Measurements from ENCODE around the gene WDR82. TPM values are rescaled to one million over a fixed set of nuclear protein-coding genes. Genes with fewer than 3 reads are reported as not detected.

WDR82 gene
- total RNA-seq, 1 donor: 58.3 TPM

- DNase-seq (ENCODE audit: insufficient read length, low spot score, missing footprints): no peak
- H3K27ac ChIP-seq (ENCODE audit: low read depth, low read length): no peak overlapping the region
- H3K79me2 ChIP-seq (ENCODE audit: insufficient read depth, low read length): no peaks in the 10 kb centered on the region
- H3K36me3 ChIP-seq (ENCODE audit: insufficient read depth, low read length): no peaks in the 10 kb centered on the region
- no peak overlapping the region for H3K4me3 ChIP-seq (ENCODE audit: insufficient read depth, low read length)
- peak overlapping the region; percentile 10 for H2AFZ ChIP-seq (ENCODE audit: low read length)
- peaks cover 21% of the 10 kb centered on the region for H3K4me1 ChIP-seq (ENCODE audit: insufficient read depth, low read length)
- no peaks in the 10 kb centered on the region for H4K20me1 ChIP-seq (ENCODE audit: insufficient read depth, low read length)
- H3K4me2 ChIP-seq (ENCODE audit: insufficient read depth, low read length): no peak overlapping the region
- H3K27me3 ChIP-seq (ENCODE audit: insufficient read depth, low read length): peaks cover 2% of the 10 kb centered on the region
- no peaks in the 10 kb centered on the region for H3K9me3 ChIP-seq (ENCODE audit: low read depth, low read length)
- TF ChIP-seq CTCF (IDR thresholded peaks at IDR 0.05; ENCODE audit: extremely low read depth, low read depth, low read length): no peak
Observed at GRCh38 chr3:52313188-52313773, 34.8 kb upstream of the WDR82 start.

GRCh38 chr3:52311576-52312119 lies 33.2 kb upstream of the WDR82 start:
- H3K79me2 ChIP-seq (ENCODE audit: insufficient read depth, low read length): no peaks in the 10 kb centered on the region
- no peaks in the 10 kb centered on the region for H3K27me3 ChIP-seq (ENCODE audit: insufficient read depth, low read length)
- no peak for DNase-seq (ENCODE audit: insufficient read length, low spot score, missing footprints)
- H2AFZ ChIP-seq (ENCODE audit: low read length): no peak overlapping the region
- H4K20me1 ChIP-seq (ENCODE audit: insufficient read depth, low read length): no peaks in the 10 kb centered on the region
- H3K4me3 ChIP-seq (ENCODE audit: insufficient read depth, low read length): no peak overlapping the region
- H3K27ac ChIP-seq (ENCODE audit: low read depth, low read length): no peak overlapping the region
- H3K36me3 ChIP-seq (ENCODE audit: insufficient read depth, low read length): no peaks in the 10 kb centered on the region
- TF ChIP-seq CTCF (IDR thresholded peaks at IDR 0.05; ENCODE audit: extremely low read depth, low read depth, low read length): no peak
- H3K4me1 ChIP-seq (ENCODE audit: insufficient read depth, low read length): peaks cover 15% of the 10 kb centered on the region
- H3K4me2 ChIP-seq (ENCODE audit: insufficient read depth, low read length): no peak overlapping the region
- no peaks in the 10 kb centered on the region for H3K9me3 ChIP-seq (ENCODE audit: low read depth, low read length)

GRCh38 chr3:52310861-52311575 lies 32.6 kb upstream of the WDR82 start:
- no peak for TF ChIP-seq CTCF (IDR thresholded peaks at IDR 0.05; ENCODE audit: extremely low read depth, low read depth, low read length)
- Histone ChIP-seq H3K4me3 (ENCODE audit: insufficient read depth, low read length) (no peak overlapping the region), H3K79me2 (ENCODE audit: insufficient read depth, low read length) (no peaks in the 10 kb centered on the region), H3K36me3 (ENCODE audit: insufficient read depth, low read length) (no peaks in the 10 kb centered on the region), H4K20me1 (ENCODE audit: insufficient read depth, low read length) (no peaks in the 10 kb centered on the region), H3K27me3 (ENCODE audit: insufficient read depth, low read length) (no peaks in the 10 kb centered on the region), H3K4me2 (ENCODE audit: insufficient read depth, low read length) (no peak overlapping the region), H3K4me1 (ENCODE audit: insufficient read depth, low read length) (peaks cover 15% of the 10 kb centered on the region), H3K27ac (ENCODE audit: low read depth, low read length) (no peak overlapping the region), H3K9me3 (ENCODE audit: low read depth, low read length) (no peaks in the 10 kb centered on the region), H2AFZ (ENCODE audit: low read length) (no peak overlapping the region)
- DNase-seq (ENCODE audit: insufficient read length, low spot score, missing footprints): no peak

GRCh38 chr3:52308308-52308707 lies 29.9 kb upstream of the WDR82 start:
- H3K27ac ChIP-seq (ENCODE audit: low read depth, low read length): no peak overlapping the region
- no peaks in the 10 kb centered on the region for H3K79me2 ChIP-seq (ENCODE audit: insufficient read depth, low read length)
- no peaks in the 10 kb centered on the region for H3K36me3 ChIP-seq (ENCODE audit: insufficient read depth, low read length)
- no peak overlapping the region for H3K4me3 ChIP-seq (ENCODE audit: insufficient read depth, low read length)
- TF ChIP-seq CTCF (IDR thresholded peaks at IDR 0.05; ENCODE audit: extremely low read depth, low read depth, low read length): no peak
- no peaks in the 10 kb centered on the region for H3K9me3 ChIP-seq (ENCODE audit: low read depth, low read length)
- DNase-seq (ENCODE audit: insufficient read length, low spot score, missing footprints): no peak
- H3K27me3 ChIP-seq (ENCODE audit: insufficient read depth, low read length): no peaks in the 10 kb centered on the region
- no peaks in the 10 kb centered on the region for H4K20me1 ChIP-seq (ENCODE audit: insufficient read depth, low read length)
- H2AFZ ChIP-seq (ENCODE audit: low read length): no peak overlapping the region
- H3K4me1 ChIP-seq (ENCODE audit: insufficient read depth, low read length): peaks cover under 1% of the 10 kb centered on the region
- H3K4me2 ChIP-seq (ENCODE audit: insufficient read depth, low read length): no peak overlapping the region
